Stimulated activated CD8-positive, alpha-beta memory T cell treated with anti-CD3 and anti-CD28 coated beads, Interleukin-7, amount 100 ng/mL, for 48 hours (primary cell): ENCODE measurements around the gene PSTPIP1.
"Not testable (repeated sequence)": the region's sequence is repeated elsewhere in the genome, so short reads cannot be mapped to it uniquely, and the experiment has no call there.

Experiments used
- DNase-seq, 2 donors: peaks; one replicate each; pipeline ENCODE4 v3.0.0-alpha.2; 2020; ENCODE audit warnings: low read depth in 1 of 2; ENCODE audit errors: extremely low read depth in 1 of 2

Gene PSTPIP1

GRCh38 chr15:76994971-76995945 lies at the start of gene PSTPIP1:
TSS of gene PSTPIP1 (plus strand) at chr15:76995126. CDS start at chr15:76995574, 448 bp downstream.
- peak in 1 of 2 donors; percentile 62 for DNase-seq

GRCh38 chr15:76945494-76946093 lies 49.3 kb upstream of the PSTPIP1 start:
- no peak for DNase-seq

GRCh38 chr15:76947454-76947853 lies 47.5 kb upstream of the PSTPIP1 start:
- no peak for DNase-seq

GRCh38 chr15:76951220-76951619 lies 43.7 kb upstream of the PSTPIP1 start:
- DNase-seq = no peak

GRCh38 chr15:76953913-76954312 lies 41.0 kb upstream of the PSTPIP1 start:
- DNase-seq = no peak

- DNase-seq = no peak
Observed at GRCh38 chr15:76954744-76955143, 40.2 kb upstream of the PSTPIP1 start.

- no peak for DNase-seq
Observed at GRCh38 chr15:76961268-76962011, 33.5 kb upstream of the PSTPIP1 start.

- DNase-seq = no peak
Observed at GRCh38 chr15:76962337-76963013, 32.5 kb upstream of the PSTPIP1 start.

- DNase-seq = no peak
Observed at GRCh38 chr15:76963596-76963995, 31.3 kb upstream of the PSTPIP1 start.

- DNase-seq = no peak
Observed at GRCh38 chr15:76964157-76964556, 30.8 kb upstream of the PSTPIP1 start.

- DNase-seq = not testable (repeated sequence)
Observed at GRCh38 chr15:76966051-76966450, 28.9 kb upstream of the PSTPIP1 start.

- no peak for DNase-seq
Observed at GRCh38 chr15:76967067-76967466, 27.9 kb upstream of the PSTPIP1 start.

- DNase-seq = no peak
Observed at GRCh38 chr15:76968306-76968705, 26.6 kb upstream of the PSTPIP1 start.

GRCh38 chr15:76972389-76973361 lies 22.3 kb upstream of the PSTPIP1 start:
- DNase-seq = no peak

GRCh38 chr15:76973362-76973743 lies 21.6 kb upstream of the PSTPIP1 start:
- peak in 1 of 2 donors; percentile 33 for DNase-seq

GRCh38 chr15:76973906-76974305 lies 21.0 kb upstream of the PSTPIP1 start:
- no peak for DNase-seq

GRCh38 chr15:76974456-76975036 lies 20.4 kb upstream of the PSTPIP1 start:
- DNase-seq = no peak

GRCh38 chr15:76976141-76976540 lies 18.8 kb upstream of the PSTPIP1 start:
- DNase-seq = no peak

GRCh38 chr15:76976572-76977270 lies 18.2 kb upstream of the PSTPIP1 start:
- DNase-seq = no peak
